HepG2 (cell line): Measurements from ENCODE around the gene COLGALT1. TPM values are rescaled to one million over a fixed set of nuclear protein-coding genes. Genes with fewer than 3 reads are reported as not detected.

ENCODE experiments used
- CBFB ChIP-seq: sonication (generic); formaldehyde crosslinking; IDR thresholded peaks from 2 replicates; pipeline ENCODE4 v1.4.0; 2020; ENCODE audit warnings: missing genetic modification reagents
- LCORL ChIP-seq, 2 experiments: fragments of 450-650 bp in 1 of 2; sonication (generic) in 1 of 2; formaldehyde crosslinking in 1 of 2; IDR thresholded peaks; 2 replicates each; pipeline versions ENCODE4 v1.5.0 to v1.6.1; 2017 to 2020; ENCODE audit warnings: antibody characterized with exemption in 1 of 2, missing genetic modification reagents in 1 of 2
- ONECUT2 ChIP-seq: sonication (generic); formaldehyde crosslinking; IDR thresholded peaks from 2 replicates; pipeline ENCODE4 v1.4.0; 2020; ENCODE audit warnings: missing genetic modification reagents
- PHF21A ChIP-seq: sonication (generic); formaldehyde crosslinking; IDR thresholded peaks from 2 replicates; pipeline ENCODE4 v1.5.0; 2020; ENCODE audit warnings: mild to moderate bottlenecking, missing genetic modification reagents
- SOX13 ChIP-seq, 3 experiments: fragments of 450-650 bp in 1 of 3; sonication (generic) in 1 of 3; formaldehyde crosslinking in 1 of 3; IDR thresholded peaks in 2 of 3; conservative IDR thresholded peaks in 1 of 3; 2 replicates each; pipeline versions ENCODE4 v1.5.0 to v1.6.1; 2016 to 2020; ENCODE audit warnings: antibody characterized with exemption in 1 of 3, mild to moderate bottlenecking in 1 of 3, missing compliant biosample characterization in 1 of 3, missing genetic modification reagents in 1 of 3, moderate library complexity in 1 of 3
- U2AF2 ChIP-seq: fragments of 200-400 bp; formaldehyde crosslinking; IDR thresholded peaks from 2 replicates; pipeline ENCODE4 v1.6.1; 2017; ENCODE audit warnings: low read depth, mild to moderate bottlenecking, low read length
- ZNF274 ChIP-seq: sonication (generic); formaldehyde crosslinking; IDR thresholded peaks from 2 replicates; pipeline ENCODE4 v1.5.1; 2020; ENCODE audit warnings: mild to moderate bottlenecking, missing genetic modification reagents
- ZNF546 ChIP-seq: sonication (generic); formaldehyde crosslinking; conservative IDR thresholded peaks from 2 replicates; pipeline ENCODE4 v1.8.1; 2023; ENCODE audit warnings: mild to moderate bottlenecking, missing genetic modification reagents
- ZNF569 ChIP-seq: sonication (generic); formaldehyde crosslinking; IDR thresholded peaks from 2 replicates; pipeline ENCODE4 v1.5.0; 2020; ENCODE audit warnings: mild to moderate bottlenecking, missing genetic modification reagents, moderate library complexity, borderline replicate concordance
- ZSCAN31 ChIP-seq: sonication (generic); formaldehyde crosslinking; IDR thresholded peaks from 2 replicates; pipeline ENCODE4 v1.5.0; 2020; ENCODE audit warnings: low read depth, mild to moderate bottlenecking, missing genetic modification reagents
- polyA plus RNA-seq, 8 experiments: library from polyadenylated mRNA; depleted of rRNA in 3 of 8; stranded (reverse) in 7 of 8; unstranded in 1 of 8; fragments of >200 nt; fragmentation: Illumina TruSeq in 4 of 8; extraction: Trizol in 4 of 8; gene quantifications; 2 replicates each; pipeline versions ENCODE4 v1.2.1 to v1.2.3, GENCODE V29; 2011 to 2016; ENCODE audit warnings: low read depth in 4 of 8, missing spikeins in 1 of 8, mixed read lengths in 1 of 8; ENCODE audit not compliant: insufficient read depth in 1 of 8
- total RNA-seq, 5 experiments: library from RNA; depleted of rRNA; stranded (reverse); fragments of >200 nt; fragmentation: Illumina TruSeq; extraction: Trizol; gene quantifications; 2 replicates each; pipeline ENCODE4 v1.2.3, GENCODE V29; 2016; ENCODE audit warnings: low read depth in 1 of 5
- TF ChIP-seq, protein P1 (sequence below): sonication (generic); formaldehyde crosslinking; IDR thresholded peaks from 2 replicates; pipeline ENCODE4 v1.4.0; 2020; ENCODE audit warnings: missing genetic modification reagents
- TF ChIP-seq, protein P2 (sequence below): sonication (generic); formaldehyde crosslinking; IDR thresholded peaks from 2 replicates; pipeline ENCODE4 v1.4.0; 2020; ENCODE audit warnings: missing genetic modification reagents, borderline replicate concordance
- TF ChIP-seq, protein P3 (sequence below): IDR thresholded peaks from 2 replicates; pipeline ENCODE4 v1.6.1; 2016
- TF ChIP-seq, protein P4 (sequence below): sonication (generic); formaldehyde crosslinking; IDR thresholded peaks from 2 replicates; pipeline ENCODE4 v1.4.0; 2020; ENCODE audit warnings: missing genetic modification reagents, low read depth, mild to moderate bottlenecking, borderline replicate concordance
- TF ChIP-seq, protein P5 (sequence below): sonication (generic); formaldehyde crosslinking; IDR thresholded peaks from 2 replicates; pipeline ENCODE4 v1.5.0; 2020; ENCODE audit warnings: missing genetic modification reagents
- TF ChIP-seq, protein P6 (sequence below): sonication (generic); formaldehyde crosslinking; IDR thresholded peaks from 2 replicates; pipeline ENCODE4 v1.4.0; 2020; ENCODE audit warnings: missing genetic modification reagents

The COLGALT1 gene
- total and polyA plus RNA-seq, 2 of the 13 experiments (the other 11 are each of a cell fraction or from before 2014, with no cell fraction given), result 58.0 to 211 TPM

DNA sequence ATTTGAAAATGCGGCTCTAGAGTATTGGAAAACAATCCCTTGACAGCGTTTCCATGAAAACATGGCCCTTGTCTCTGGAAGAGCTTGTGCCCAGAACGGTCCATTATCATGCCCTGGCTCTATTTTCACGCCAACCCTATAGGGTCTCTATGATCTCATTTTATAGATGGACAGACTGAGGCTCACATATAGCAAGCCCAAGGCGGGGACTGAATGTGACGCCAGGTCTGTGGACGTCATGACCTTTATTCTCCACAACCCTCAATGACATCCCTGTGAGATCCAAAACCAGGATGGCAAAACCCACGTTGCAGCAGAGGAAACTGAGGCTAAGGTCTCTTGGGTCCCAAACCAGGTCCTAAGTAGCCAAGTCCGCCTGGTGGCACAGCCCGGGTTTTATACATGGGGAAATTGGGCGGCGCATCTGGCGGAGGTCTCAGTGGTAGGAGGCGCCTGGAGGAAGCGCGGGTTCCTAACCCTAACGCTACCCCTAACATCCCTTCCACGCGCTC, 425 bp upstream of the COLGALT1 start (continued):
- TF ChIP-seq, protein P1, sequence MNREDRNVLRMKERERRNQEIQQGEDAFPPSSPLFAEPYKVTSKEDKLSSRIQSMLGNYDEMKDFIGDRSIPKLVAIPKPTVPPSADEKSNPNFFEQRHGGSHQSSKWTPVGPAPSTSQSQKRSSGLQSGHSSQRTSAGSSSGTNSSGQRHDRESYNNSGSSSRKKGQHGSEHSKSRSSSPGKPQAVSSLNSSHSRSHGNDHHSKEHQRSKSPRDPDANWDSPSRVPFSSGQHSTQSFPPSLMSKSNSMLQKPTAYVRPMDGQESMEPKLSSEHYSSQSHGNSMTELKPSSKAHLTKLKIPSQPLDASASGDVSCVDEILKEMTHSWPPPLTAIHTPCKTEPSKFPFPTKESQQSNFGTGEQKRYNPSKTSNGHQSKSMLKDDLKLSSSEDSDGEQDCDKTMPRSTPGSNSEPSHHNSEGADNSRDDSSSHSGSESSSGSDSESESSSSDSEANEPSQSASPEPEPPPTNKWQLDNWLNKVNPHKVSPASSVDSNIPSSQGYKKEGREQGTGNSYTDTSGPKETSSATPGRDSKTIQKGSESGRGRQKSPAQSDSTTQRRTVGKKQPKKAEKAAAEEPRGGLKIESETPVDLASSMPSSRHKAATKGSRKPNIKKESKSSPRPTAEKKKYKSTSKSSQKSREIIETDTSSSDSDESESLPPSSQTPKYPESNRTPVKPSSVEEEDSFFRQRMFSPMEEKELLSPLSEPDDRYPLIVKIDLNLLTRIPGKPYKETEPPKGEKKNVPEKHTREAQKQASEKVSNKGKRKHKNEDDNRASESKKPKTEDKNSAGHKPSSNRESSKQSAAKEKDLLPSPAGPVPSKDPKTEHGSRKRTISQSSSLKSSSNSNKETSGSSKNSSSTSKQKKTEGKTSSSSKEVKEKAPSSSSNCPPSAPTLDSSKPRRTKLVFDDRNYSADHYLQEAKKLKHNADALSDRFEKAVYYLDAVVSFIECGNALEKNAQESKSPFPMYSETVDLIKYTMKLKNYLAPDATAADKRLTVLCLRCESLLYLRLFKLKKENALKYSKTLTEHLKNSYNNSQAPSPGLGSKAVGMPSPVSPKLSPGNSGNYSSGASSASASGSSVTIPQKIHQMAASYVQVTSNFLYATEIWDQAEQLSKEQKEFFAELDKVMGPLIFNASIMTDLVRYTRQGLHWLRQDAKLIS, result no peak
- TF ChIP-seq, protein P2, sequence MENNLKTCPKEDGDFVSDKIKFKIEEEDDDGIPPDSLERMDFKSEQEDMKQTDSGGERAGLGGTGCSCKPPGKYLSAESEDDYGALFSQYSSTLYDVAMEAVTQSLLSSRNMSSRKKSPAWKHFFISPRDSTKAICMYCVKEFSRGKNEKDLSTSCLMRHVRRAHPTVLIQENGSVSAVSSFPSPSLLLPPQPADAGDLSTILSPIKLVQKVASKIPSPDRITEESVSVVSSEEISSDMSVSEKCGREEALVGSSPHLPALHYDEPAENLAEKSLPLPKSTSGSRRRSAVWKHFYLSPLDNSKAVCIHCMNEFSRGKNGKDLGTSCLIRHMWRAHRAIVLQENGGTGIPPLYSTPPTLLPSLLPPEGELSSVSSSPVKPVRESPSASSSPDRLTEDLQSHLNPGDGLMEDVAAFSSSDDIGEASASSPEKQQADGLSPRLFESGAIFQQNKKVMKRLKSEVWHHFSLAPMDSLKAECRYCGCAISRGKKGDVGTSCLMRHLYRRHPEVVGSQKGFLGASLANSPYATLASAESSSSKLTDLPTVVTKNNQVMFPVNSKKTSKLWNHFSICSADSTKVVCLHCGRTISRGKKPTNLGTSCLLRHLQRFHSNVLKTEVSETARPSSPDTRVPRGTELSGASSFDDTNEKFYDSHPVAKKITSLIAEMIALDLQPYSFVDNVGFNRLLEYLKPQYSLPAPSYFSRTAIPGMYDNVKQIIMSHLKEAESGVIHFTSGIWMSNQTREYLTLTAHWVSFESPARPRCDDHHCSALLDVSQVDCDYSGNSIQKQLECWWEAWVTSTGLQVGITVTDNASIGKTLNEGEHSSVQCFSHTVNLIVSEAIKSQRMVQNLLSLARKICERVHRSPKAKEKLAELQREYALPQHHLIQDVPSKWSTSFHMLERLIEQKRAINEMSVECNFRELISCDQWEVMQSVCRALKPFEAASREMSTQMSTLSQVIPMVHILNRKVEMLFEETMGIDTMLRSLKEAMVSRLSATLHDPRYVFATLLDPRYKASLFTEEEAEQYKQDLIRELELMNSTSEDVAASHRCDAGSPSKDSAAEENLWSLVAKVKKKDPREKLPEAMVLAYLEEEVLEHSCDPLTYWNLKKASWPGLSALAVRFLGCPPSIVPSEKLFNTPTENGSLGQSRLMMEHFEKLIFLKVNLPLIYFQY (CRISPR knock-in tag), result no peak
- TF ChIP-seq, protein P3, sequence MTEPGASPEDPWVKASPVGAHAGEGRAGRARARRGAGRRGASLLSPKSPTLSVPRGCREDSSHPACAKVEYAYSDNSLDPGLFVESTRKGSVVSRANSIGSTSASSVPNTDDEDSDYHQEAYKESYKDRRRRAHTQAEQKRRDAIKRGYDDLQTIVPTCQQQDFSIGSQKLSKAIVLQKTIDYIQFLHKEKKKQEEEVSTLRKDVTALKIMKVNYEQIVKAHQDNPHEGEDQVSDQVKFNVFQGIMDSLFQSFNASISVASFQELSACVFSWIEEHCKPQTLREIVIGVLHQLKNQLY (CRISPR knock-in tag), result no peak
- TF ChIP-seq, protein P4, sequence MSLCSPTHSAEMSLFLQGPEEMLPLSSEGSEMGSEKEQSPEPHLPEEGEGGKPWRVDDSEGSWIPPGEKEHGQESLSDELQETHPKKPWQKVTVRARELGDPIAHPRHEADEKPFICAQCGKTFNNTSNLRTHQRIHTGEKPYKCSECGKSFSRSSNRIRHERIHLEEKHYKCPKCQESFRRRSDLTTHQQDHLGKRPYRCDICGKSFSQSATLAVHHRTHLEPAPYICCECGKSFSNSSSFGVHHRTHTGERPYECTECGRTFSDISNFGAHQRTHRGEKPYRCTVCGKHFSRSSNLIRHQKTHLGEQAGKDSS, result no peak
- TF ChIP-seq, protein P5, sequence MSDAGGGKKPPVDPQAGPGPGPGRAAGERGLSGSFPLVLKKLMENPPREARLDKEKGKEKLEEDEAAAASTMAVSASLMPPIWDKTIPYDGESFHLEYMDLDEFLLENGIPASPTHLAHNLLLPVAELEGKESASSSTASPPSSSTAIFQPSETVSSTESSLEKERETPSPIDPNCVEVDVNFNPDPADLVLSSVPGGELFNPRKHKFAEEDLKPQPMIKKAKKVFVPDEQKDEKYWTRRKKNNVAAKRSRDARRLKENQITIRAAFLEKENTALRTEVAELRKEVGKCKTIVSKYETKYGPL (CRISPR knock-in tag), result no peak
- TF ChIP-seq ZNF546 (no peak), U2AF2 (no peak), ONECUT2 (no peak), LCORL (IDR thresholded peaks at IDR 0.05) (no peak), LCORL (CRISPR knock-in tag; IDR thresholded peaks at IDR 0.05) (no peak), ZNF274 (CRISPR knock-in tag) (no peak), ZNF569 (no peak), SOX13 (IDR thresholded peaks at IDR 0.05) (no peak), SOX13 (CRISPR knock-in tag; conservative IDR thresholded peaks at IDR 0.05 in 1 of 2, IDR thresholded peaks at IDR 0.05 in 1 of 2) (no peak), CBFB (CRISPR knock-in tag) (no peak), PHF21A (CRISPR knock-in tag) (no peak), ZSCAN31 (no peak)
- TF ChIP-seq, protein P6, sequence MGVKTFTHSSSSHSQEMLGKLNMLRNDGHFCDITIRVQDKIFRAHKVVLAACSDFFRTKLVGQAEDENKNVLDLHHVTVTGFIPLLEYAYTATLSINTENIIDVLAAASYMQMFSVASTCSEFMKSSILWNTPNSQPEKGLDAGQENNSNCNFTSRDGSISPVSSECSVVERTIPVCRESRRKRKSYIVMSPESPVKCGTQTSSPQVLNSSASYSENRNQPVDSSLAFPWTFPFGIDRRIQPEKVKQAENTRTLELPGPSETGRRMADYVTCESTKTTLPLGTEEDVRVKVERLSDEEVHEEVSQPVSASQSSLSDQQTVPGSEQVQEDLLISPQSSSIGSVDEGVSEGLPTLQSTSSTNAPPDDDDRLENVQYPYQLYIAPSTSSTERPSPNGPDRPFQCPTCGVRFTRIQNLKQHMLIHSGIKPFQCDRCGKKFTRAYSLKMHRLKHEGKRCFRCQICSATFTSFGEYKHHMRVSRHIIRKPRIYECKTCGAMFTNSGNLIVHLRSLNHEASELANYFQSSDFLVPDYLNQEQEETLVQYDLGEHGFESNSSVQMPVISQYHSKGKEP (CRISPR knock-in tag), result no peak
